ENCODE results near the gene HOXD10.

HOXD10 gene

GRCh38 chr2:176123411-176124109 lies 7.0 kb downstream of the HOXD10 start:
- no peak for DNase-seq

- DNase-seq, result no peak
Observed at GRCh38 chr2:176124110-176124946, 7.8 kb downstream of the HOXD10 start.

GRCh38 chr2:176124947-176125771 lies 8.6 kb downstream of the HOXD10 start:
- DNase-seq, result no peak

- DNase-seq, result no peak
Observed at GRCh38 chr2:176125772-176126054, 9.1 kb downstream of the HOXD10 start.

GRCh38 chr2:176126929-176127773 lies 10.6 kb downstream of the HOXD10 start:
- peak; percentile 61 for DNase-seq

GRCh38 chr2:176127774-176128072 lies 11.1 kb downstream of the HOXD10 start:
- no peak for DNase-seq

GRCh38 chr2:176128172-176128981 lies 11.8 kb downstream of the HOXD10 start:
- DNase-seq, result no peak

- DNase-seq, result peak; percentile 64
Observed at GRCh38 chr2:176128982-176129796, 12.6 kb downstream of the HOXD10 start, which contains the start of gene HOXD8. TSS of gene HOXD8 (plus strand) at chr2:176129705. CDS start at chr2:176130367, 662 bp downstream.

GRCh38 chr2:176129813-176130146 lies 13.2 kb downstream of the HOXD10 start:
- no peak for DNase-seq

GRCh38 chr2:176130147-176130956 lies 13.8 kb downstream of the HOXD10 start:
- peak; percentile 50 for DNase-seq

- no peak for DNase-seq
Observed at GRCh38 chr2:176130957-176131847, 14.6 kb downstream of the HOXD10 start.

- DNase-seq, result no peak
Observed at GRCh38 chr2:176131848-176132158, 15.2 kb downstream of the HOXD10 start.

- DNase-seq, result no peak
Observed at GRCh38 chr2:176132205-176133171, 15.9 kb downstream of the HOXD10 start.

GRCh38 chr2:176133389-176133788 lies 16.8 kb downstream of the HOXD10 start:
- no peak for DNase-seq

- DNase-seq, result no peak
Observed at GRCh38 chr2:176134035-176134434, 17.5 kb downstream of the HOXD10 start.

- DNase-seq, result no peak
Observed at GRCh38 chr2:176135035-176135440, 18.5 kb downstream of the HOXD10 start.

- DNase-seq, result no peak
Observed at GRCh38 chr2:176136374-176137251, 20.0 kb downstream of the HOXD10 start.
